Parathyroid adenoma (tissue), 2 donors: ENCODE measurements around the gene NFX1.
A peak's percentile ranks its signal among the peaks of the same experiment; 100 is the strongest.

Experiments
- H2AFZ ChIP-seq: fragments of 300-600 bp; sonication (generic); one replicate; pipeline ENCODE4 v1.7.0; 2017; ENCODE audit warnings: antibody characterized with exemption, mild to moderate bottlenecking
- H3K27ac ChIP-seq: fragments of 300-600 bp; sonication (generic); one replicate; pipeline ENCODE4 v1.7.0; 2017
- H3K27me3 ChIP-seq: fragments of 300-600 bp; sonication (generic); one replicate; pipeline ENCODE4 v1.7.0; 2017; ENCODE audit warnings: low read length; ENCODE audit not compliant: control insufficient read depth, insufficient read depth
- H3K36me3 ChIP-seq: fragments of 300-600 bp; sonication (generic); one replicate; pipeline ENCODE4 v1.7.0; 2017; ENCODE audit warnings: low read length; ENCODE audit not compliant: control insufficient read depth, insufficient read depth
- H3K4me1 ChIP-seq: fragments of 300-600 bp; sonication (generic); one replicate; pipeline ENCODE4 v1.7.0; 2017; ENCODE audit warnings: control low read depth
- H3K4me2 ChIP-seq: fragments of 300-600 bp; sonication (generic); one replicate; pipeline ENCODE4 v1.7.0; 2017; ENCODE audit warnings: low read length
- H3K4me3 ChIP-seq: fragments of 300-600 bp; sonication (generic); one replicate; pipeline ENCODE4 v1.7.0; 2017; ENCODE audit warnings: low read depth, low read length
- H3K79me2 ChIP-seq: fragments of 300-600 bp; sonication (generic); one replicate; pipeline ENCODE4 v1.7.0; 2017; ENCODE audit warnings: control low read depth
- H3K9ac ChIP-seq: fragments of 300-600 bp; sonication (generic); one replicate; pipeline ENCODE4 v1.7.0; 2017; ENCODE audit warnings: mild to moderate bottlenecking
- H3K9me3 ChIP-seq: fragments of 300-600 bp; sonication (generic); one replicate; pipeline ENCODE4 v1.7.0; 2017; ENCODE audit warnings: low read length; ENCODE audit not compliant: control insufficient read depth
- CTCF ChIP-seq: fragments of 300-600 bp; sonication (generic); IDR thresholded peaks from one replicate; pipeline ENCODE4 v1.7.0; 2017; ENCODE audit warnings: antibody characterized with exemption, mild to moderate bottlenecking
- donor health status: primary hyperparathyroidism.

The NFX1 gene

GRCh38 chr9:33264473-33265177 lies 25.7 kb upstream of the NFX1 start, which contains the start of the genes BAG1 and CHMP5:
Gene BAG1, minus strand, starts transcription at chr9:33264708.
Gene CHMP5, plus strand, starts transcription at chr9:33265049. Its CDS starts 30 bp downstream, at chr9:33265079.
- Histone ChIP-seq H3K27me3 (no peaks in the 10 kb centered on the region), H2AFZ (peak within 1 kb of the TSS; percentile 76), H3K4me3 (peak within 1 kb of the TSS; percentile 92), H3K9ac (no peak within 1 kb of the TSS), H3K27ac (peak within 1 kb of the TSS; percentile 75), H3K36me3 (no peaks in the 10 kb centered on the region), H3K4me1 (peaks cover 3% of the 10 kb centered on the region), H3K4me2 (peak within 1 kb of the TSS; percentile 89), H3K79me2 (peaks cover 4% of the 10 kb centered on the region), H3K9me3 (no peaks in the 10 kb centered on the region)
- peak; percentile 28 for TF ChIP-seq CTCF

GRCh38 chr9:33265211-33265865 lies 25.0 kb upstream of the NFX1 start:
- Histone ChIP-seq H3K4me3 (peak overlapping the region; percentile 92), H3K9me3 (no peaks in the 10 kb centered on the region), H3K27ac (peak overlapping the region; percentile 75), H3K36me3 (no peaks in the 10 kb centered on the region), H3K79me2 (peaks cover 4% of the 10 kb centered on the region), H2AFZ (peak overlapping the region; percentile 64), H3K9ac (no peak overlapping the region), H3K27me3 (no peaks in the 10 kb centered on the region), H3K4me2 (peak overlapping the region; percentile 89), H3K4me1 (peaks cover 3% of the 10 kb centered on the region)
- no peak for TF ChIP-seq CTCF

GRCh38 chr9:33267151-33267767 lies 23.1 kb upstream of the NFX1 start:
- TF ChIP-seq CTCF = no peak
- peaks cover 4% of the 10 kb centered on the region for H3K79me2 ChIP-seq
- H2AFZ ChIP-seq = no peak overlapping the region
- no peaks in the 10 kb centered on the region for H3K9me3 ChIP-seq
- H3K27ac ChIP-seq = no peak overlapping the region
- H3K36me3 ChIP-seq = no peaks in the 10 kb centered on the region
- H3K4me1 ChIP-seq = peaks cover 3% of the 10 kb centered on the region
- no peaks in the 10 kb centered on the region for H3K27me3 ChIP-seq
- H3K4me3 ChIP-seq = no peak overlapping the region
- H3K9ac ChIP-seq = no peak overlapping the region
- no peak overlapping the region for H3K4me2 ChIP-seq

- Histone ChIP-seq H3K36me3 (no peaks in the 10 kb centered on the region), H2AFZ (no peak overlapping the region), H3K4me1 (no peaks in the 10 kb centered on the region), H3K27me3 (no peaks in the 10 kb centered on the region), H3K79me2 (peaks cover 2% of the 10 kb centered on the region), H3K9me3 (no peaks in the 10 kb centered on the region), H3K27ac (no peak overlapping the region), H3K4me2 (no peak overlapping the region), H3K4me3 (no peak overlapping the region), H3K9ac (no peak overlapping the region)
- TF ChIP-seq CTCF = no peak
Observed at GRCh38 chr9:33270146-33270545, 20.2 kb upstream of the NFX1 start.
